Measurements from ENCODE around the gene CDKN2A. TPM values are rescaled to one million over a fixed set of nuclear protein-coding genes. Genes with fewer than 3 reads are reported as not detected.

Gene CDKN2A
- total RNA-seq, 1 experiment from 2014 or later, result 0.35 TPM

GRCh38 chr9:21933865-21934264 lies 60.3 kb downstream of the CDKN2A start:
- Mint-ChIP-seq H3K27me3 (ENCODE audit: low read depth) (peaks cover 1% of the 10 kb centered on the region; the same call in 1 of the 2 replicates), H3K4me1 (peaks cover 32 to 39% of the 10 kb centered on the region in 2 experiments), H3K4me3 (no peak overlapping the region), H3K27ac (no peak overlapping the region), H3K36me3 (ENCODE audit: insufficient read depth in 1 of 3, low read depth in 3 of 3) (peaks cover 13 to 14% (median 14%) of the 10 kb centered on the region in 3 experiments; a peak in 6 of 7 replicates), H3K9me3 (peaks cover 0 to 2% of the 10 kb centered on the region in 2 experiments; a peak in 3 of 5 replicates)
- H3K27me3 ChIP-seq (ENCODE audit: insufficient read depth, low read length), result no peaks in the 10 kb centered on the region
- H3K23me2 ChIP-seq (ENCODE audit: insufficient read length, low read depth, low read length, poor library complexity, severe bottlenecking), result no peaks in the 10 kb centered on the region
- H3K4ac ChIP-seq (ENCODE audit: low read depth, low read length), result no peak overlapping the region
- no peak overlapping the region for H4K8ac ChIP-seq (replicated peaks; ENCODE audit: insufficient read length, low read depth, low read length)
- H2AFZ ChIP-seq (ENCODE audit: low read length), result no peak overlapping the region
- no peaks in the 10 kb centered on the region; the same call in 1 of the 2 replicates for H3K4me1 ChIP-seq (ENCODE audit: insufficient read depth, low read length)
- no peak overlapping the region for H3K9ac ChIP-seq (ENCODE audit: extremely low read depth, insufficient read length, low read length)
- H2BK12ac ChIP-seq (ENCODE audit: insufficient read length, low read depth, low read length), result no peak overlapping the region
- no peak overlapping the region for H2AK5ac ChIP-seq (ENCODE audit: insufficient read length, low read length)
- H2BK120ac ChIP-seq (ENCODE audit: low read depth, low read length, poor library complexity, severe bottlenecking), result no peak overlapping the region
- H2BK15ac ChIP-seq (ENCODE audit: low read depth, low read length), result no peak overlapping the region
- H3K27ac ChIP-seq (ENCODE audit: insufficient read length, low read depth, low read length), result no peak overlapping the region
- H3K79me2 ChIP-seq (ENCODE audit: insufficient read depth, low read length), result no peaks in the 10 kb centered on the region
- H4K91ac ChIP-seq (ENCODE audit: insufficient read length, low read depth, low read length), result no peak overlapping the region
- no peak overlapping the region for H2BK20ac ChIP-seq (ENCODE audit: low read depth, low read length, poor library complexity, severe bottlenecking)
- no peak overlapping the region for H3T11ph ChIP-seq (ENCODE audit: low read length)
- DNase-seq, result no peak
- no peak overlapping the region for H4K5ac ChIP-seq (ENCODE audit: insufficient read length, low read depth, low read length)
- no peaks in the 10 kb centered on the region for H4K20me1 ChIP-seq (ENCODE audit: control insufficient read depth, insufficient read depth, insufficient read length)
- no peak overlapping the region for H3K23ac ChIP-seq (ENCODE audit: insufficient read length, low read depth, low read length)
- WGBS (ENCODE audit: extremely low coverage, insufficient read length, low lambda C conversion rate), result no CpG with 5 or more reads among the region's 2 CpGs
- no peak for TF ChIP-seq CTCF (conservative IDR thresholded peaks at IDR 0.05)
- H3K18ac ChIP-seq (ENCODE audit: insufficient read length, low read depth, low read length), result no peak overlapping the region
- no peak overlapping the region for H3K14ac ChIP-seq (ENCODE audit: insufficient read depth, low read length)
- no peaks in the 10 kb centered on the region for H3K9me3 ChIP-seq (ENCODE audit: control insufficient read depth, low read depth, low read length)
- H3K79me1 ChIP-seq (ENCODE audit: insufficient read depth, low read depth, low read length, poor library complexity, severe bottlenecking), result no peaks in the 10 kb centered on the region
- no peak overlapping the region for H3K4me2 ChIP-seq (ENCODE audit: insufficient read depth, insufficient read length, low read length)
- H3K56ac ChIP-seq (ENCODE audit: insufficient read length, low read depth, low read length), result no peak overlapping the region
- no peak overlapping the region for H2BK5ac ChIP-seq (ENCODE audit: insufficient read length, low read length)

Measured in H9 (cell line).